NCI-H187 treated with DMSO at 0.1 percent for 48 hours (cell line): ENCODE measurements around the gene APOC1.
"Not testable (repeated sequence)": the region's sequence is repeated elsewhere in the genome, so short reads cannot be mapped to it uniquely, and the experiment has no call there.

Experiments used
- DNase-seq: peaks from one replicate; lab custom pipeline; 2025; lab: John Stamatoyannopoulos, UW

APOC1 gene

DNA sequence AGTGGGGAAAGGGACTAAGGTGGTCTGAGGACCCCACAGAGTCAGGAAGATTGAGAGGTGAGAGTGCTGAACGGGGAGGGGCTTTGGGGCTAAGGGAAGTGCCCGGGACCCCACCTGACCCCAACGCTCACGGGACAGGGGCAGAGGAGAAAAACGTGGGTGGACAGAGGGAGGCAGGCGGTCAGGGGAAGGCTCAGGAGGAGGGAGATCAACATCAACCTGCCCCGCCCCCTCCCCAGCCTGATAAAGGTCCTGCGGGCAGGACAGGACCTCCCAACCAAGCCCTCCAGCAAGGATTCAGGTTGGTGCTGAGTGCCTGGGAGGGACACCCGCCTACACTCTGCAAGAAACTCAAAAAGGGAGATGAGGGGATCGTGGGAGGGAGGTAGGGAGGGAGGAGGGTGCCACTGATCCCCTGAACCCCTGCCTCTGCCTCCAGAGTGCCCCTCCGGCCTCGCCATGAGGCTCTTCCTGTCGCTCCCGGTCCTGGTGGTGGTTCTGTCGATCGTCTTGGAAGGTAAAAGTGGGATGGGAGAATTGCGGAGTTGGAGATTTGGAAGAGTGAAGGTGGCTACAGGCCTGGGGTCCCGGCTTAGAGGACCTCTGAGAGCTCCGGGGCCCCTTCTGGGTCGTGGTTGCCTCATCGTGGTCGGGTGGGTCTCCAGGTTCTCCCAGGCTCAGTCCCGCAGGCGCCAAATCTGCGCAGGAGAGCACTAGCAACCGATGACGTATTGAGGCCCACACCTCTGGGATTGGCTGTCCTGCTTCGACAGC lies at the start of gene APOC1:
Gene APOC1 (plus strand): TSS at position 176 of the 774 bp plus-strand sequence. CDS start 284 bp downstream, at position 460.
- peak; percentile 53 for DNase-seq

DNA sequence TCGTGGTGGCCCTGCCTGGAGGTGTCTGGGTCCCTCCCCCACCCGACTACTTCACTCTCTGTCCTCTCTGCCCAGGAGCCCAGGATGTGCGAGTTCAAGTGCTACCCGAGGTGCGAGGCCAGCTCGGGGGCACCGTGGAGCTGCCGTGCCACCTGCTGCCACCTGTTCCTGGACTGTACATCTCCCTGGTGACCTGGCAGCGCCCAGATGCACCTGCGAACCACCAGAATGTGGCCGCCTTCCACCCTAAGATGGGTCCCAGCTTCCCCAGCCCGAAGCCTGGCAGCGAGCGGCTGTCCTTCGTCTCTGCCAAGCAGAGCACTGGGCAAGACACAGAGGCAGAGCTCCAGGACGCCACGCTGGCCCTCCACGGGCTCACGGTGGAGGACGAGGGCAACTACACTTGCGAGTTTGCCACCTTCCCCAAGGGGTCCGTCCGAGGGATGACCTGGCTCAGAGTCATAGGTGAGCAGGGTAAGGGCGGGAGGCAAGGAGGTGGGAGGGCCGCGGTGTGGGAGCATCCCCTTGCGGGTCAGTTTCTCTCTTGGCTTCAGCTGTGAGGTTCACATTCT lies 49.1 kb upstream of the APOC1 start:
- DNase-seq = no peak

DNA sequence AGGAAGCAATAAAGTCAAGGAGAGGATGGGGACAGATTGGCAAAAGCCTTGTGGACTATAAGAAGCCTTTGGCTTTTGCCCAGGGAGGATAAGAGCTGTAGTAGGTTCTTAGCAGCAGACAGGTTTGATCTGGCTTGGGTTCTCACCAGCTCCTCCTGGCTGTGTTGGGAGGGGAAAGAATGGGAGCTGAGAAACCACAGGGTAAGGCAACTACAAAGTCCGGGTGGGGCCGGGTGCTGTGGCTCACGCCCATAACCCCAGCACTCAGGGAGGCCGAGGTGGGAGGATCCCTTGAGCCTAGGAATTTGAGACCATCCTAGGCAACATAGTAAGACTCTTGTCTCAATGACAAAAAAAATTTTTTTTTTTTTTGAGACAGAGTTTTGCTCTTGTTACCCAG lies 47.7 kb upstream of the APOC1 start:
- no peak for DNase-seq

DNA sequence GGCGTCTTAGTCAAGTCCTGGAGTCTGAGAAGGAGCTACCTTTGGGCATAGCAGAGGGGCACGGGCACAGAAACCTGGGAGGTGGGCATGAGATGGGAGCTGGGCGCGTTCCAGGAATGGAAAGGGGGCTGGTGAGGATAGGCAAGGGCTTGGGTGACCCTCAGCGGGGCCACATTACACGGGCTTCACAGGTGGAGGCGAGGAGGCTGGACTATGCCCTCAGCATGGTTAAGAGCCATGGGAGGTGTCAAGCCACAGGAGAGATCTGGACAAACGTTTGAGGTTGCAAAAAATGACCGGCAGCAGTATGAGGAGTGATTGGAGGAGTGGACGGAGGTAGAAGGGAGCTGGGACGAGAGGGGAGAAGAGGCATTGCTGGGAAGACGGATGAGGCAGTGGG lies 46.8 kb upstream of the APOC1 start:
- no peak for DNase-seq

DNA sequence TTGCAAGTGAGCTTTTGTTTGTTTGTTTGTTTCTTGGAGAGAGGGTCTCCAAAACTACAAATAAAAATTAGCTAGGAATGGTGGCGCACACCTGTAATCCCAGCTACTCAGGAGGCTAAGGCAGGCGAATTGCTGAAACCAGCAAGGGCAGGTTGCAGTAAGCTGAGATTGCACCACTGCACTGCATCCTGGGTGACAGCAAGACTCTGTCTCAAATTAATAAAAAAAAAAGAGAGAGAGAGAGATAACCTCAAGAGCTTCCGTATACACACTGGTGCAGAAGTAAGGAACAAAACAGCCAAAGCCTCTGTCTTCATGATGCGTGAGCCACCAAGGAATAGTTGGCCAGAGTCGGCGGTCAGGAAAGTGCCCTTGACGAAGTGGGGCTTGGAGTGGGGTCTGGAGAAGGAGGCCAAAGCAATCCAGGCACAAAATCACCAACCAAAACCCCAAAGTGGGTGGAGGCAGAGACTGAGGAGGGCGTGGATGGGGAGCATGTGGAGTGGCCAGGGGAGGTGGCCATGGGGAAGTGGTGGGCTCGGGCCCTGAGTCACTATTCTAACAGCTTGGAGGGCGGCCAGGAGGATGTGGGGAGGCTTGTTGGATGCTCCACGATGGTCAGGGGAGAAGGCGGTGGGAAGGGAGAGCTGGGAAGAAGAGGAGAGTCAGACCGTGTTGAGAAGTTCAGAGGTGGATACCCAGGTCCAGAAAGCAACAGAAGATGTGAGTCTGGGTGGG lies 44.5 kb upstream of the APOC1 start:
- no peak for DNase-seq

DNA sequence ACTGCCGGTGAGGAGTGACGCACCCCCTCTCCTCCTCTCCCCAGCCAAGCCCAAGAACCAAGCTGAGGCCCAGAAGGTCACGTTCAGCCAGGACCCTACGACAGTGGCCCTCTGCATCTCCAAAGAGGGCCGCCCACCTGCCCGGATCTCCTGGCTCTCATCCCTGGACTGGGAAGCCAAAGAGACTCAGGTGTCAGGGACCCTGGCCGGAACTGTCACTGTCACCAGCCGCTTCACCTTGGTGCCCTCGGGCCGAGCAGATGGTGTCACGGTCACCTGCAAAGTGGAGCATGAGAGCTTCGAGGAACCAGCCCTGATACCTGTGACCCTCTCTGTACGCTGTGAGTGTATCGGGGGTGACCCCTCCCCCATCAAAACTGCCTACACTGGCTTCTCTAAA lies 42.6 kb upstream of the APOC1 start:
- no peak for DNase-seq

DNA sequence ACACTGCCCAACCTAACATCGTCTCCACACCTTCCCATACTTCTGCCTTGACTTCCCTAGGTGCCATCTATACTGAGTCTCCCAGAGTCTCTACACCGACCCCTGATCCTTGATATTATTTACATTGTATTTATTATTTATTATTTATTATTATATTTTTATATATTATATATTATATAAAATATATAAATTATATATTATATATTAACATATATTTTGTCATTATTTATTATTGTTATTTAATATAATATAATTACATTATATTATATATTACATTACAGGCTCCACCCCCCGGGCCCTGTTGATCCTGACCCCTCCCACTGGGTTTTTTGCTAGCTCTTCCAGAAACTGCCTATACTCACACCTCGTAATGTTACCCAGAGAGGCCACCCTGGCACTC lies 41.7 kb upstream of the APOC1 start:
- no peak for DNase-seq

DNA sequence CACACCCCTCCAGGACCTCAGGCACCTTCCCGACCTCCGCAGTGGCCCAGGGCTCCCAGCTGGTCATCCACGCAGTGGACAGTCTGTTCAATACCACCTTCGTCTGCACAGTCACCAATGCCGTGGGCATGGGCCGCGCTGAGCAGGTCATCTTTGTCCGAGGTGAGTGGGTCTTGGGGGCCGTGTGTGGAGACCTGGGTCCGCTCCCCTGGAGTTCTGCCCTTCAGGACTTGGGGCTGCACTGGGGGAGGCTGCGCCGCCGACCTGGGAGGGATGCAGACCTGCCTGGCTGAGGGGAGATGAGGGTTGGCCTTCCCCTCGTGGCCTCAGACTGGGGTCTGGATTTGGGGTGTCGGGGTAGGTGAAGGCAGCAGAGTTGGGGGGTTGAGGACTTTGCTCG lies 40.1 kb upstream of the APOC1 start:
- no peak for DNase-seq

DNA sequence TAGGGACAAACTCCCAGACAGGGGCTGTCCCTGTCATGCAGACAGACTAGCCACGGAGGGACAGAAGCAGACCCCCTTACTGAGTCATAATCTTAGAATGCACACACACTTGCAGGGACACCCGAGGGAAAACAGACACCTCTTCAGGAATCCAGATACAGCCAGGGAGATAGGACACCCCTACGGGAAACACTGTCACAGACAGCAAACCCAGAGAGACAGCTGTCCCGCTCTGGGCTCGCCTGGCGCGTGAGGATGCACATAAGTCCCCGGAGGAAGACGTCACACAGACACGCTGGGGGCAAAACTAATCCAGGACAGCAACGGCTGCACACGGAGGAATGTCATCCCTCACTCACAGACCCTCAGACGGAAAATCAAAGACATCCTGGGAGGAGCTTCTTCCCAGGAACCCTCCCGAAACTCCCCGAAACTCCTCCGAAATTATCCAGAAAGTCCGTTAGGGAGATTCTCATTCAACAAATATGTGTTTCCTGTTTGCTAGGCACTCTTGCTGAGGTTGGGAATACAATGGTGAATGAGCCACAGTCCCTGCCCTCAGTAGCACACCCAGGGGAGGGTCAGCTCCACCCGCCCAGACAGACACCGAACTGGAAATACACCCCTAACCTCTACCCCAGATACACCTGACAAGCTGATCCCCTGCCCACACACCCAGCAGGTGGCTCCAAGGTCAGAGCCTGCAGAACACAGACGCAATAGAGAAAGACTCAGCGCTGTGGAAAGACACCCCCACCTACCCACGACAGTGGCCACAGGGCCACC lies 38.5 kb upstream of the APOC1 start:
- no peak for DNase-seq

DNA sequence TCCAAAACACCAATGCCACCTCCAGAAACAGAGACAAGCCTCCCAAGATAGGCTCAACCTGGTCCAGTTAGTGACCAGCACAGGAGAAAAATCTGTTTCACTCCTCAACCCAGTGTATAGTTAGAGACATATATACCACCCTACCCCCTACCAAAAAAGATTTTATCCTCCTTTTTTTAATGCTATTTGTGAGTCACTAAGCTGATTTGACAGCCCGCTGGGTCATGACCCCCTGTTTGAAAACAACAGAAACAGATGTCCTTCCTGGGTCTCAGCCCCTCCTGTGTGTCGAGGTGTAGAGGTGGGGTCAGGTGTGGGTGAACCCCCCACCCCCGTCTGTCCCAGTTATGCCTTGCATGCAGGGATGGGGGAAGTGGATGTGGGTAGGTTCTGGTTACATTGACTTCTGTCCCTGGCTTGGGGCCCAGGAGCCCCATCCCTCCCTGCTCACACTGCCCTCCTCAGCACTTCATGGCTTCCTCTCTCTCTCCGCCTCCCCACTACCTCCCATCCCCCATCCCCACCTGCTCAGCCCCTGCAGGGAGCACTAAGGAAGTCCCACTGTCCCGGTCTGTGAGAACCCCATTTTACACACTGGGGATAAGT lies 37.4 kb upstream of the APOC1 start:
- DNase-seq = no peak

DNA sequence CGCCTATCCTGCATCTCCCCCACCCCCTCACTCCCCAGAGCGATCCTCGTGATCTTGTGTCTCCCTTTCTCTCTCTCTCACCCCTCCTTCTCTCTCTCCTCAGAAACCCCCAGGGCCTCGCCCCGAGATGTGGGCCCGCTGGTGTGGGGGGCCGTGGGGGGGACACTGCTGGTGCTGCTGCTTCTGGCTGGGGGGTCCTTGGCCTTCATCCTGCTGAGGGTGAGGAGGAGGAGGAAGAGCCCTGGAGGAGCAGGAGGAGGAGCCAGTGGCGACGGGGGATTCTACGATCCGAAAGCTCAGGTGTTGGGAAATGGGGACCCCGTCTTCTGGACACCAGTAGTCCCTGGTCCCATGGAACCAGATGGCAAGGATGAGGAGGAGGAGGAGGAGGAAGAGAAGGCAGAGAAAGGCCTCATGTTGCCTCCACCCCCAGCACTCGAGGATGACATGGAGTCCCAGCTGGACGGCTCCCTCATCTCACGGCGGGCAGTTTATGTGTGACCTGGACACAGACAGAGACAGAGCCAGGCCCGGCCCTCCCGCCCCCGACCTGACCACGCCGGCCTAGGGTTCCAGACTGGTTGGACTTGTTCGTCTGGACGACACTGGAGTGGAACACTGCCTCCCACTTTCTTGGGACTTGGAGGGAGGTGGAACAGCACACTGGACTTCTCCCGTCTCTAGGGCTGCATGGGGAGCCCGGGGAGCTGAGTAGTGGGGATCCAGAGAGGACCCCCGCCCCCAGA lies 36.1 kb upstream of the APOC1 start:
- no peak for DNase-seq

DNA sequence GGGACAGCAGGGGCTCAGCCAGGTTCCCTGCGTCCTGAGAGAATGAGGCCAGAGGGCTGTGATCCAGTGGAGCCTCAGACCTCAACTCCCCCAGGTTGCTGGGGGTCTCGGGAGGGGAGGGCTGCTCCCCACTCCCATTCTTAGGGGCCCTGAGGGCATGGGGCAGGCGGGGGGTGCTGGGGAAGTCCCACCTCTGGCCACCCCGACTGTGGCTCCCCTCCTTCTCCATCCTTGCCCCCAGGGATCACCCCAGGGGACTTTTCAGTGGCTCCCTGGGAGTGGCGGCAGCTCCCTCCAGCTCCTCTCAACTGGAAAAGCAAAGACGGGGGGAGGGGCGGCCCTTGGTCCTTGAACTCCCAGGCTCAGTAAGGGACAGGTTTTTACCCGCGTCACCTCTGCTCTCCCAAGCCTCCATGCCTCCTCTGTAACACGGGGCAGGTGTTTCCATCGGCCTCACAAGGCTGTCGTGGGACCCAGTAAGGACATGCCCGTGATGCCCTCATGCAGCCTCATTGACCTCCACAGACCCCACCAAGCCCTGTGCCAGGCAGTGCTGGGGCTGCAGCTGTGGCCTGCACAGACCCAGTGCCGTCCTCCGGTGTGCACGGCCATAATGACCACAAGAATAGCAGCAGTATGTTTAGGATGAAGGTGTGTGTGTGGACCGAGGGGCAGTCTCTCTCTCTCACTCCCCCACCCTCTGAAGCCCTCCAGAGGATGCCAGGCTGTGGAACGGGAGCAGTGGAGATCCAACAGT lies 34.9 kb upstream of the APOC1 start:
- no peak for DNase-seq

DNA sequence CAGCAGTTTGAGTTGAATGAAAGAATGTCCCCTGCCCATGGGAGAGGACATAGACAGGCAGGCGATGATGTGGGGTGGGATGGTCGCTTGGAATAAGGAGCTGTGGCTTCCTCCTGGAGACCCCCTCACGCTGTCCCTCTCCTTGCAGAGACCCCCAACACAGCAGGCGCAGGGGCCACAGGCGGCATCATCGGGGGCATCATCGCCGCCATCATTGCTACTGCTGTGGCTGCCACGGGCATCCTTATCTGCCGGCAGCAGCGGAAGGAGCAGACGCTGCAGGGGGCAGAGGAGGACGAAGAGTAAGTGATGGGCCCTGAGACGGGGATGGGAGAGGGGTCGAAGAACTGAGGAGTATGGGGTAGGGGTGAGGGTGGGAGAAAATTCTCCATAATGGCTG lies 32.3 kb upstream of the APOC1 start:
- no peak for DNase-seq

DNA sequence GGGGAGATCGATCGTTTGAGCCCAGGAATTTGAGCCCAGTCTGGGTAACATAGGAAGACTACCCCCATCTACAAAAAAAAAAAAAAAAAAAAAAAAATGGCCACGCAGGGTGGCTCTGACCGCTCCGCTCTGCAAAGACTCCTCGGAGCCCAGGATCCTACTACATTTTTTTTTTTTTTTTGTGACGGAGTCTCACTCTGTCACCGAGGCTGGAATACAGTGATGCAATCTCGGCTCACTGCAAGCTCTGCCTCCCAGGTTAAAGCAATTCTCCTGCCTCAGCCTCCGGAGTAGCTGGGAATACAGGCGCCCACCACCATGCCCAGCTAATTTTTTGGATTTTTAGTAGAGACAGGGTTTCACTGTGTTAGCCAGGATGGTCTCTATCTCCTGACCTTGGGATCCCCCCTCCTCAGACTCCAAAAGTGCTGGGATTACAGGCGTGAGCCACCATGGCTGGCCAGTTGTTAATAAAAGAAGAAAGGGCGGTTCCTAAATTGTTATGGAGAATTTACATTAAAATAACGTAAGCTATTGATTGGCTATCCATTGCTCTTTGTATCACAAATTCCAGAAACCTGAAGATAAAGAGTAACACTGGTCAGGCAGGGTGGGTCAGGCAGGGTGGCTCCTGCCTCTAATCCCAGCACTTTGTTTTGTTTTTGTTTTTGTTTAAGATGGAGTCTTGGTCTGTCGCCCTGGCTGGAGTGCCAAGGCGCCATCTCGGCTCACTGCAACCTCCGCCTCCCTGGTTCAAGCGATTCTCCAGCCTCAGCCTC lies 31.6 kb upstream of the APOC1 start:
- DNase-seq = not testable (repeated sequence)

DNA sequence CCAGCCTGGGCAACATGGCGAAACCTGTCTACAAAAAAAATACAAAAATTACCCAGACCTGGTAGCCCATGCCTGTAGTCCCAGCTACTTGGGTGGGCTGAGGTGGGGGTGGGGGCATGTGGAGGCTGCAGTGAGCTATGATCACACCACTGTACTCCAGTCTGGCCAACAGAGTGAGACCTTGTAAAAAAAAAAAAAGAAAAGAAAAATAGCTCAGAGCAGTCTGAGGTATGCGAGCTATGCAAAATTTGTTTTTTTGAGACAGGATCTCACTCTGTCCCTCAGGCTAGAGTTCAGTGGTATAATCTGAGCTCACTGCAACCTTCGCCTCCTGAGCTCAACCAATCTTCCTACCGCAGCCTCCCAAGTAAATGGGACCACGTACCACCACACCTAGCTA lies 30.5 kb upstream of the APOC1 start:
- DNase-seq = no peak

DNA sequence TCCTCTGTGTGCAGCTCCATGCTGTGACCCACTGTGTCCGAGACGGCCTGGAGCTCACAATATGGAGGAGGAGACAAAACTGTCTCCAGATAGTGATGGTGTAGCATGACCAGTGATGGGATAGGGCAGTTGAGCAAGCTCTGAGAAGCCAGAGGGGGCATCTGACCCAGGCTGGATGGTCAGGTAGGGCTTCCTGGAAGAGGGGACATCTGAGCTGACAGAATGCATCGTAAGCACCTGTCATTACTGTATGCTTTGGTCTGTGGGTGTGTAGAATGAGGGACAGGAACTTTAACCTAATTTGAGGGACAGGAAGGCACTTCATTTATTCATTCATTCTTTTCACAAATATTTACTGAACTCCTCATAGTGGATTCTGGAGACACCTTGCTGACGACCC lies 29.8 kb upstream of the APOC1 start:
- no peak for DNase-seq

DNA sequence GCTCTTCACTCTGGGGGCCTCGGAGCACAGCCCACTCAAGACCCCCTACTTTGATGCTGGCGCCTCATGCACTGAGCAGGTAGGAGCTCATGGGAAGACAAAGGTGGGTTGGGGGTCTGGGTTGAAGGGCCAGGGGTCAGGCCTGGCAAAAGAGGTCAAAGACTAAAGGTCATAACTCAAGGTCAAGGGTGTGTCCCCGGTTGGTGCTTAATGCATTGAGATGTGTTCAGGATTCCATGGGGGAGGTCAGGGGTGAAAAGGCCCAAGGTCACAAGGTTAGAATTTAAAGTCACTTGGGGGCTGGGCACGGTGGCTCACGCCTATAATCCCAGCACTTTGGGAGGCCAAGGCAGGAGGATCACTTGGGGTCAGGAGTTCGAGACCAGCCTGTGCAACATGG lies 28.3 kb upstream of the APOC1 start:
- no peak for DNase-seq

DNA sequence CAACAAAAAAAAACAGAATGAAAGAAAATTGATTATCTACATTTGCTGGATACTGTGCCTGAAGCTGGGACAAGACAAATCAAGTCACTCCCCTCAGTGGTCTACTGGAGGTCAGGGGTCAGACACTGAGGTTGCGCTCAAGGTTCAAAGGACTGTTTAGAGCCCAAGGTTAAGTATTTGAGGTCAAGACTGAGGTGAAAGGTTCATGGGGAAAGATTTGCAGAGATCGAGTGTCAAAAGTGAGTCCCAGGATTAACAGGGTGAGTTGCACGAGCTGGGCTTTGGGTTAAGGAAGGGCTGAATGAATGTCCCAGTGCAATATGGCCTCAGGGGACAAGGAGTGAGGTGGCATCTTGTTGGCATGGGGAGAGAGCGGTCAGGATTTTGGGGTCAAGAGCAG lies 26.8 kb upstream of the APOC1 start:
- no peak for DNase-seq

DNA sequence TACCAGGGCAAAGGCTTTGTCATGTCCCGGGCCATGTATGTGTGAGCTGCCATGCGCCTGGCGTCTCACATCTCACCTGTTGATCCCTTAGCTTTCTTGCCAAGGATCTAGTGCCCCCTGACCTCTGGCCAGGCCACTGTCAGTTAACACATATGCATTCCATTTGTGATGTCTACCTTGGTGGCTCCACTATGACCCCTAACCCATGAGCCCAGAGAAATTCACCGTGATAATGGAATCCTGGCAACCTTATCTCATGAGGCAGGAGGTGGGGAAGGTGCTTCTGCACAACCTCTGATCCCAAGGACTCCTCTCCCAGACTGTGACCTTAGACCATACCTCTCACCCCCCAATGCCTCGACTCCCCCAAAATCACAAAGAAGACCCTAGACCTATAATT lies 26.1 kb upstream of the APOC1 start:
- not testable (repeated sequence) for DNase-seq
